NCI-H2171 treated with DMSO at 0.1 percent for 48 hours (cell line): ENCODE results near the gene KRTAP20-4.

Source experiments
- DNase-seq: peaks from one replicate; lab custom pipeline; 2025; lab: John Stamatoyannopoulos, UW

The KRTAP20-4 gene

GRCh38 chr21:30652891-30653290 is 32.5 kb downstream of the KRTAP20-4 start:
- DNase-seq, result no peak

GRCh38 chr21:30668776-30669175 is 48.3 kb downstream of the KRTAP20-4 start:
- no peak for DNase-seq
